ENCODE measurements around the gene CAMK4. TPM values are rescaled to one million over a fixed set of nuclear protein-coding genes. Genes with fewer than 3 reads are reported as not detected.

Gene CAMK4
- total RNA-seq, 4 donors from 2014 or later = 0.26 to 33.9 (median 2.0) TPM

GRCh38 chr5:111389390-111390082, 165.4 kb downstream of the CAMK4 start:
- Histone ChIP-seq H3K27me3 (no peaks in the 10 kb centered on the region), H3K27ac (no peak overlapping the region), H3K9me3 (no peaks in the 10 kb centered on the region), H3K4me3 (no peak overlapping the region), H3K4me1 (no peaks in the 10 kb centered on the region), H3K36me3 (no peaks in the 10 kb centered on the region)
- TF ChIP-seq, protein P1, sequence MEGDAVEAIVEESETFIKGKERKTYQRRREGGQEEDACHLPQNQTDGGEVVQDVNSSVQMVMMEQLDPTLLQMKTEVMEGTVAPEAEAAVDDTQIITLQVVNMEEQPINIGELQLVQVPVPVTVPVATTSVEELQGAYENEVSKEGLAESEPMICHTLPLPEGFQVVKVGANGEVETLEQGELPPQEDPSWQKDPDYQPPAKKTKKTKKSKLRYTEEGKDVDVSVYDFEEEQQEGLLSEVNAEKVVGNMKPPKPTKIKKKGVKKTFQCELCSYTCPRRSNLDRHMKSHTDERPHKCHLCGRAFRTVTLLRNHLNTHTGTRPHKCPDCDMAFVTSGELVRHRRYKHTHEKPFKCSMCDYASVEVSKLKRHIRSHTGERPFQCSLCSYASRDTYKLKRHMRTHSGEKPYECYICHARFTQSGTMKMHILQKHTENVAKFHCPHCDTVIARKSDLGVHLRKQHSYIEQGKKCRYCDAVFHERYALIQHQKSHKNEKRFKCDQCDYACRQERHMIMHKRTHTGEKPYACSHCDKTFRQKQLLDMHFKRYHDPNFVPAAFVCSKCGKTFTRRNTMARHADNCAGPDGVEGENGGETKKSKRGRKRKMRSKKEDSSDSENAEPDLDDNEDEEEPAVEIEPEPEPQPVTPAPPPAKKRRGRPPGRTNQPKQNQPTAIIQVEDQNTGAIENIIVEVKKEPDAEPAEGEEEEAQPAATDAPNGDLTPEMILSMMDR (IDR thresholded peaks at IDR 0.05) = no peak
- TF ChIP-seq POLR2A (IDR thresholded peaks at IDR 0.05) = no peak
- intact Hi-C loops (cut with DNase I; ENCODE audit: low total_unique reads) = no loop called here
- DNase-seq = no peak

DNA sequence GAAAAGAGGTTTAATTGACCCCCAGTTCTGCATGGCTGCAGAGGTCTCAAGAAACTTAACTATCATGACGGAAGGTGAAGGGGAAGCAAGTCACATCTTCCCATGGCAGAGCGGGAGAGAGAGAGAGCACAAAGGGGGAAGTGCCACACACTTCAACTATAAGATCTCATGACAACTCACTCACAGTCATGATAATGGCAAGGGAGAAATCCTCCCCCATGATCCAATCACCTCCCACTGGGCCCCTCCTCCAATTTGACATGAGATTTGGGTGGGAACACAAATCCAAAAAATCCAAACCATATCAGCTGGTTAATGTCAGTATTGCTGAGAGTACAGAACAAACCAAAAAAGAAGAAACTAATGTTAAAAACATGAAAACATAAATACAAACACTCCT, 168.0 kb downstream of the CAMK4 start:
- TF ChIP-seq, protein P1 (IDR thresholded peaks at IDR 0.05) = no peak
- no peak for TF ChIP-seq POLR2A (IDR thresholded peaks at IDR 0.05)
- intact Hi-C loops (cut with DNase I; ENCODE audit: low total_unique reads) = no loop called here

DNA sequence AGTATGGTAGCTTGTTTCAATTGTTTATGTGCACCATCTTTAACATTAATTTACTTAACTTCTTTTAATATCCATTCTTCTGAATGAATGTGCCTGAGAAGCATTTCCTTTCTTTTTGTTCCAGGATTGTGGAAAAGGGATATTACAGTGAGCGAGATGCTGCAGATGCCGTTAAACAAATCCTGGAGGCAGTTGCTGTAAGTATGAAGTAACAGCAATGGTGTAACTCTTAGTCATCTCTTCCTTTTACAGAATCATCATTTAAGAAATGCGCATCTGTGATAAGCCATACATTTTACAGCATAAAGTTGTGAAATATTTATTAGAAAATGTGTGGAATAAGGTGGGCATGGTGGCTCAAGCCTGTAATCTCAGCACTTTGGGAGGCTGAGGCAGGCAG, 170.4 kb downstream of the CAMK4 start:
- H3K4me1 ChIP-seq = no peaks in the 10 kb centered on the region
- no peak for TF ChIP-seq POLR2A (IDR thresholded peaks at IDR 0.05)
- TF ChIP-seq, protein P1 (IDR thresholded peaks at IDR 0.05) = no peak
- H3K27ac ChIP-seq = no peak overlapping the region
- no peaks in the 10 kb centered on the region for H3K27me3 ChIP-seq
- no peaks in the 10 kb centered on the region for H3K36me3 ChIP-seq
- no peak overlapping the region for H3K4me3 ChIP-seq
- DNase-seq = no peak
- intact Hi-C loops (cut with DNase I; ENCODE audit: low total_unique reads) = no loop called here
- H3K9me3 ChIP-seq = no peaks in the 10 kb centered on the region

More for the DNA sequence above, 168.0 kb downstream of the CAMK4 start:
- no peak overlapping the region for H3K27ac ChIP-seq
- no peaks in the 10 kb centered on the region for H3K9me3 ChIP-seq
- H3K4me3 ChIP-seq = no peak overlapping the region
- H3K27me3 ChIP-seq = no peaks in the 10 kb centered on the region
- no peaks in the 10 kb centered on the region for H3K36me3 ChIP-seq
- no peaks in the 10 kb centered on the region for H3K4me1 ChIP-seq
- no peak for DNase-seq

DNA sequence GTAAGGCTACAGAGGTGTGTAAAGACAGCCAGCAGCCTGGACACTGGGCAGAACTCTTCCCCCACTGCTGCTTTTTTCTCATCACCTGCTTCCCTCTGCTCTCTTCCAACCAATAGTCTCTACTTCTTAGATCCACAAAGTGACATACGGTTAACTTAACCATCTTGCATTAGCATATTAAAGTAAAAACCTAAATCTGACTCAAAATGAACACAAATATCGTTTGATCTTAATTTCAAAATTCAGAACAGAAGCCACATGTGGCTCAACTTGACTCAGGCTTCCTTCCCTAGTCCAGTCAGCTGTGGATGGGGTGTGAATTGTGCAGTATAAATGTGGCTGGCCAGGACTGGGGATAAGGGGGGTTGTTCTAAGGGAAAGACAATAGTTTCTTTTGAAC, 173.8 kb downstream of the CAMK4 start:
- H3K27me3 ChIP-seq = no peaks in the 10 kb centered on the region
- H3K27ac ChIP-seq = no peak overlapping the region
- no peaks in the 10 kb centered on the region for H3K4me1 ChIP-seq
- TF ChIP-seq, protein P1 (IDR thresholded peaks at IDR 0.05) = no peak
- no peak for TF ChIP-seq POLR2A (IDR thresholded peaks at IDR 0.05)
- DNase-seq = no peak
- no peaks in the 10 kb centered on the region for H3K36me3 ChIP-seq
- H3K9me3 ChIP-seq = no peaks in the 10 kb centered on the region
- intact Hi-C loops (cut with DNase I; ENCODE audit: low total_unique reads) = no loop called here
- H3K4me3 ChIP-seq = no peak overlapping the region

DNA sequence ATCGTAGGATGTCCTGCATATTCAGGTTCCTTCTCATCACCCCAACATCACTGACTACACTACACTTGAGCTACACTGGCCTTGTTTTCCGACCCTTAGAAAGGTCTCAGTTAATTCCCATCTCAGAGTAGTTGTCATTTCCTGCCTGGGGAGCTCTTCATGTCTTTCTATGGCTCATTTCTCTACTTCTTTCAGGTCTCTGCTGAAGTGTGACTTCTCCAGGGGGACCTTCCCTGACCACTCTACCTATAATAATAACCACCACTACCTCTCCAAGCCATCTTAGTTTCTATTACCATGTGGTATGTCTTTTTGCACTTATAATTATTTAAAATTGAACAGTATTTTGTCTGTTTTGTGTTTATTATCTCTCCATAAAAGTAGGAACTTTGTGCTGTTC, 174.9 kb downstream of the CAMK4 start:
- H3K4me3 ChIP-seq = no peak overlapping the region
- no peaks in the 10 kb centered on the region for H3K9me3 ChIP-seq
- no peaks in the 10 kb centered on the region for H3K36me3 ChIP-seq
- H3K4me1 ChIP-seq = no peaks in the 10 kb centered on the region
- intact Hi-C loops (cut with DNase I; ENCODE audit: low total_unique reads) = no loop called here
- TF ChIP-seq, protein P1 (IDR thresholded peaks at IDR 0.05) = no peak
- no peak for TF ChIP-seq POLR2A (IDR thresholded peaks at IDR 0.05)
- no peaks in the 10 kb centered on the region for H3K27me3 ChIP-seq
- H3K27ac ChIP-seq = no peak overlapping the region
- DNase-seq = no peak

All from uterus (tissue), 4 donors.